Effector CD8-positive, alpha-beta T cell (primary cell): ENCODE results near the gene KRT15.

Experiments
- DNase-seq: peaks from one replicate; lab custom pipeline; 2025; lab: John Stamatoyannopoulos, UW
- total RNA-seq, 4 experiments: gene quantifications; one replicate each; lab custom pipeline; 2026; lab: John Stamatoyannopoulos, UW

KRT15 gene
- total RNA-seq, result 0 to 0.54 (median 0.09) reads per million in 4 experiments

GRCh38 chr17:41518789-41519449, at the start of gene KRT15:
KRT15 (minus strand) TSS chr17:41518890; CDS start chr17:41518827, 63 bp downstream.
- no peak for DNase-seq

DNA sequence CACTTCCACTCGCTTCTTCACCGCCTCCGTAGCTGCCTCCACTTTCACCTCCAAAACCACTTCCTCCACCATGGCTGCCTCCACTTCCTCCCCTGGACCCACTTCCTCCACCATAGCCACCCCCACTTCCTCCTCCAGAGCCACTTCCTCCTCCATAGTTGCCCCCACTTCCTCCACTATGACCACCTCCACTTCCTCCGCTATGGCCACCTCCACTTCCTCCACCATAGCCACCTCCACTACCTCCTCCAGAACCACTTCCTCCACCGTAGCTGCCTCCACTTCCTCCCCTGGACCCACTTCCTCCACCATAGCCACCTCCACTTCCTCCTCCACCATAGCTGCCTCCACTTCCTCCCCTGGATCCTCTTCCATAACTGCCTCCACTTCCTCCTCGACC, 48.6 kb upstream of the KRT15 start:
- DNase-seq, result no peak

DNA sequence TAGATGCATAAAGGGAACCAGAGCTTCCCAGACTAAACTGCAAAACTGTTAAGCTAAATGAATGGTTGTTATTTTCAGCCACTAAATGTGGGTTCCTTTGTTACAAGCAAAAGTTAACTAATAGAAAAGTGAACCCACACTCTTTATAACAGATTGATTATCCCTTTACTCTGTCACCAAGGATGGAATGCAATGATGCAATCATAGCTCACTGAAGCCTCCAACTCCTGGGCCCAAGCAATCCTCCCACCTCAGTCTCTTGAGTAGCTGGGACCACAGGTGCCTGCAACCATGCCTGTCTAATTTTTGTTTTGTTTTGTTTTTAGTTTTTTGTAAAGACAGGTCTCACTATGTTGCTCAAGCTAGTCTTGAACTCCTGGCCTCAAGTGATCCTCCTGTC, 46.6 kb upstream of the KRT15 start:
- no peak for DNase-seq

DNA sequence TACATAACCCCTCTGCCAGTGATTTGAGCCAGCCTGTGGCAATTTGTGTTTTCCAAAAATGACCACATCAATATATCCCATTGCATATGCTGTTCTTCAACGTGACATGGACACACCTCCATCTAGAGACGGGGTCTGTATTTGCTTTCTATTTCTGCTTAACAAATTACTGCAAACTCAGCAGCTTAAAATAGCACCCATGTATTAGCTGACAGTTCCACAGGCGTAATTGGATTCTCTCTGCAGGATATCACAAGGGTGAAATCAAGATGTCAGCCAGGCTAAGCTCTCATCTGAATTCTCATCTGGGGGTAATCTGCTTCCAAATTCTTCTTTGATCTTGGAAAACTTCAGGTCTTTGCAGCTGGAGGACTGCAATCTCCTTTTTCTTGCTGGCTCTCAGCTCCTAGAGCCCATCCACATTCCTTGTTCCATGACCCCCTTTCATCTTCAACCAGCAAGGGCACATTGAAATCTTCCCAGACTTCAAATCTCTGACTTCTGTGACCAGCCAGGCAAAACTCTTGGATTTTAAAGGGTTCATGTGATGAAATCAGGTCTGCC, 45.0 kb upstream of the KRT15 start:
- DNase-seq, result no peak

DNA sequence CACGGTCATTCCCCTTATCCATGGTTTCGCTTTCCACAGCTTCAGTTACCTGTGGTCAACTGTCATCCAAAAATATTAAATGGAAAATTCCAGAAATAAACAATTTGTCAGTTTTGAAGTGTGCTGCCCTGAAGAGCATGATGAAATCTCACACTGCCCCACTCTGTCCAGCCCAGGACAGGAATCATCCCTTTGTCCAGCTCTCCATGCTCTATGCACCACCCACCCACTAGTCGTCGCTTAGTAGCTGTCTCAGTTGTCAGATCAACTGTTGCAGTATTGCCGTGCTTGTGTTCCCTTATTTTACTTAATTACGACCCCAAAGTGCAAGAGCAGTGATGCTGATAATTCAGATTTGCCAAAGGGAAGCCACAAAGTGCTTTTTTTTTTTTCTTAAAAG, 42.9 kb upstream of the KRT15 start:
- no peak for DNase-seq

DNA sequence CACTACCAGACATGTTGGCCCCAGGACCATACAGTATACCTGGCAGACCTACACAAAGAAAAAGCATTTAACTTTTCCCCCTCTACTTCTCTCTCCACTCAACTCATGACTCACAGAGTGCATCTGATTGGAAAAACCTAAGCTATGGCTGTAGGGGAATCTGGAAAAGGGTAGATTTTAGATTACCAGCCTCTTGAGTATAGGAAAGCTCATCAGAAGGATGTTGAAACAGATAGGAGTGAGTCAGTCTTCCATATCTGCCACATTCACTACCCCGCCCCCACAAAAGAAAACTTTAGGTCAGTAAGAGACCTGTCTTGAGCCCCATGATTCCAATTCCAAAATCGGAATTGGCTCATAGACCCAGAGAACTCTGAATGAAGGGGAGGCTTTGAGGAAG, 40.9 kb upstream of the KRT15 start:
- DNase-seq, result no peak

- no peak for DNase-seq
Measured at GRCh38 chr17:41556931-41557330, 38.2 kb upstream of the KRT15 start.

DNA sequence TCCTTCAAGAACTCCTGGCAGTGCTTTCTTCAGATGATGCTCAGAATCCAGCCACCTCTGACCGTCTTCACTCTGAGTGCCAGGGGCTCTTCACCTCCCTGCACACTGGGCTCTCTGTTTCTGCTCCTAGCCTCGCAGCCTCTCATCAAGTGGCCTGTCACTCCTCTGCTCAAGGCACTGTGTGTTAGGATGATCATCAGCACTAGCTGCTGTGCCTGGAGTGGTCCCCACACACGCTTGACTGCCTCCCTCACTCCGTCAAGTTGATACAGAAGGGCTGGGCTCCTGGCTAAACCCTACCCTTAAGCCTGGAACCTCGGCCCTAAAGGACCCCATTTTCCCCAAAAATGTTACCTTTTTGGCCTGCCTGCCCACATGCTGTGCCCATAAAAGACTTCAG, 37.6 kb upstream of the KRT15 start:
- no peak for DNase-seq

GRCh38 chr17:41555105-41555887, 36.6 kb upstream of the KRT15 start:
- DNase-seq, result no peak

- no peak for DNase-seq
Measured at GRCh38 chr17:41553987-41554680, 35.4 kb upstream of the KRT15 start.

DNA sequence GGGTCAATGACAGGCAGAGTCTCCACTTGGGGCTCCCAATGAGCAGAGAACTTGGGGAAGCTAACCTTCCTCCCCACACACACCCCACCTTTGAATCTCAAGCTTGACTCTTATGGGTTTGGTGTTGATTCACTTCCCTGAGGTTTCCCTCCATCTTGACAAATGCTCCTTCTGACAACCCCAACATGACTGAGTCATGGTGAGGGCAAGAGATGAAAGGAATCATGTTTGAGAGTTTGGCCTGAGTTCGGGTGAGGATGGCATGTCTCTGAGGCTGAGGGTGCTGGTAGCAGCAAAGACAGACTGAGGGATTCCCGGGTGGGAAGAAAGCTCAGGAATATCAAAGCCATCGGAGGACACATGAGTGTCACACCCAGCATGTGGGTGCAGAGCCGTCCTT, 34.5 kb upstream of the KRT15 start:
- DNase-seq, result no peak

DNA sequence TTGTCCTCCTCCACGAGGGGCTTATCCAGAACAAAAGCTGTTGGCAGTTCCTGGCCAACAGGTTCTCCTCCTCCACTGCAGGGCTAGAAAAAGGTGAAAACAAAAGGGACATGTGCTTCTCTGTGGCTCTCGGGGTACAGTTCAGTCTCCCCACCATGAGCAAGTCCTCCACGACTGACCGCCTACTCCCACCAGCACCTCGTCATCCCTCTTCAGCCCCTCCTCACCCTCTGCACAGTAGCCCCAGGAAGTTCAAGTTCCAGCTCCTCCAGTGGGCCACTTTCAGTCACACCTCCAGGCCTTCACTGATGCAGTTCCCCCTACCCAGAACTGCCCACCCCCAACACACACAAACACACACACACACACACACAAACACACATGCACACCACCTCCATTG, 33.8 kb upstream of the KRT15 start:
- no peak for DNase-seq

DNA sequence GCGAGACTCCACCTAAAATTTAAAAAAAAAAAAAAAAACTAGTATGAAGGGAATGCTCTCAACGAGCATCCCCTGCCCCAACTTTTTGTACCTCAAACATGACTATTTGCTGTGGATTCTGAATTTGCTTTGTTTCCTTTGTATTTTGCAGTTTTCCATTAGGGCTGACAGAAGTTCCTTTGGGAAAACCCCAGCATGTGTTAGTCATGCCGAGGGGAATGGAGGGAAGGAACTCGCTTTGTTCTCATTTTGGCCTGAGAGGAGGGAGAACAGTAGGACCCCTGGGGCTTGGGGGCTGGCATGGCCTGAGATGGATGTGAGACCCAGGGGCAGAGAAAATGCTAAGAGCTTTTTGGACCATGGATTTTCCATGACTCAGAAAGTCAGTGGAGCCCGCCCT, 32.7 kb upstream of the KRT15 start:
- no peak for DNase-seq

DNA sequence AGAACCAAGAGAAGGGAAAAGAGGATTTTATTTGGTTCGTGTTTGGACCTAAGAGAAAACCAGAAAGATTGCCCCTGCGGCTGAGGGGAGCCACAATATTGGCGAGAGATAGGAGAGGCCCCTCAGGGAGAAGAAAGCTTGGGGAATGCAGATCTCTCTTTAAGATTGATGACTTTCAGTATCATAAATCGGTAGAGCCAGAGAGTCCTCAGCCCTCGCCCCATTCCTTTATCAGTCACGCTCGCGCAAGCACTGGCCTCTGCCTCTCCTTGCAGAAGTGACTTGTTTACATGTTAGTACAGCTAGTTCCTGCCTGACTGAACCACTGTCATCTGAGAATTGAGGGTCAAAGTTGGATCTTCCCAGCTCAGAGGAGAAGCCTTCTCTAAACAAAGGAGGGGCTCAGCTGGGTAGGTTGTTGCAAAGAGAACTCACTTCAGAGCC, 30.9 kb upstream of the KRT15 start:
- no peak for DNase-seq

DNA sequence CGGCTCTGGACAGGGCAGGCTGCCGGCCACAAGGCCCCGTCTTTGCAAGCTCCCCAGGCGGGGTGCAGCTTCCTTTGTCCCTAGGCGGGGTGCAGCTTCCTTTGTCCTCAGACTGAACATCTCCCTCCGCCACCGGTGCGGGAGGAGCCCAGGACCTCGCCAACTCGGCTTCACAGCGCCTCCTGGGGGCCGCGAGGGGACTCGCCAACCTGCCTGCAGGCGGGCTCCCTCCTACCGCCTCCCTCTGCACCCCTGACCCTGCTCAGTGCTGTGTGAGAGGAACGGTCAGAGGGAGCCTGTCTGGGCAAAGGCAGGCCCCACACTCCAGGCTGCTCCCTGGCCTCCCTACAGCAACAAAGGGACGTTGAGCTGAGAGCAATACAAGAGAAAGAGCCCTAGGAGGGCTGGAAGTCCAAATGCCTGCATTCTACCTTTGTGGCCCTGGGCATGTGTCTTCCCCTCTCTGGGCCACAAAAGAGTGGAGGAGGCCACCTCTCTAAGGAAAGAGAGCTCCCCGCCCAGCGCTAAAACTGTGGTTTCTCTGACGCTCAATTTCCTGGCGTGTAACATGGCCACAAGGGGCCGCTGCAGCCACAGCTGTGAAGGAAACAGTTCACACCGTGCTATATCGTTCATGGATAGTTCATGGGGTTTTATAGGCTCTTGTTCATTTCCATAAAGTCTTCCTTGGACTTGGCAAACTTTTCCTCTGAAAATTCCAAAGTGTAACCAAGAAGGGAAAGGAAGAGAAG, 30.3 kb upstream of the KRT15 start:
- DNase-seq, result peak; percentile 70

- no peak for DNase-seq
Measured at GRCh38 chr17:41547921-41548843, 29.5 kb upstream of the KRT15 start.

DNA sequence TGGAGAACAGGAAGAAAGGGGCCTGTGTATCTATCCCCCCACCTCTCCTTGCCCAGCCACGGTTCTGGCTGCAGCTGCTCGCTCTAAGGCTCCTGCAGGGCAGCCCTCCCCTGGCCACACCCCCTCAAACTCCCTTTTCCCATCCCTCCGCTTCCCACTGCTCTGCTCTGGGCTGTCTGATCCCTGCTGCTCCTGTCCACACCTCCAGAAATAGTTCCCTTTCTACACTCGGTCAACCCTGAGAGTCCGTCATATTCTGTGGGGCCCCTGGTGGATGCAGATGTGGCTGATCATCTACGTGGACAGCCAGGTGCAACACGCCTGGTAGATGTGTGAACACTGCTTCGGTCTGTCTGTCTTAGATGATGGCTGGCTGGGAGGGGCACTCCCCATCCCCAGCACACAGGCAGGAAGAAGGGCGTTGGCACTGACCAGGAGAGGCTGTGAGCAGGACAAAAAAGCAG, 28.7 kb upstream of the KRT15 start:
- no peak for DNase-seq

- DNase-seq, result no peak
Measured at GRCh38 chr17:41546819-41547218, 28.1 kb upstream of the KRT15 start.

DNA sequence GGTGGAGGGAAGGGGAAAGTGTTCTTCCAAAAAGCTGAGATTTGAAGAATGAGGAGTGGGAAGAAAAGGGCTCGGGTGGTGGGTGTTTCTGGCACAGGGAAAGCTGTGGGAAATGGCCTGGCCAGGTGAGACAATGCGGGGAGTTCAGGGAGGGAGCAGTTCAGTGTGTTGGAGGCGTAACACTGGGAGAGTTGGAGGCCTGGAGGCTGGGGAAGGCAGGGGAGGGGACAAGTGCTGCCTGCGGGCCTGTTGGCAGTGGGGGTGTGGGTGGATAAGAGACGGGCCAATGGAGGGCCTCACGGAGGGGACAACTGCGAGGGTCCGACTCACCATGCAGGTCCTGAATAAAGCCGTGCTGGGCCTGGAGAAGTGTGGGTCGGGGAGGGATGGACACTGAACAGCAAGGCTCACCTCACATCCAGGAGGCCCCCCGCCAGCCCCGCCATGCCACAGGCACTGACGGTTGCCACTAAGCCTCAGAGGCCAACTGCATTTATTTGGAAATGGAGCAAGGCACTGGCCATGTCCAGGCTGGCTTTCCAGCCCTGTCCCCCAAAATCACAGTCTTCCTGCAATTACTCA, 27.2 kb upstream of the KRT15 start:
- no peak for DNase-seq

DNA sequence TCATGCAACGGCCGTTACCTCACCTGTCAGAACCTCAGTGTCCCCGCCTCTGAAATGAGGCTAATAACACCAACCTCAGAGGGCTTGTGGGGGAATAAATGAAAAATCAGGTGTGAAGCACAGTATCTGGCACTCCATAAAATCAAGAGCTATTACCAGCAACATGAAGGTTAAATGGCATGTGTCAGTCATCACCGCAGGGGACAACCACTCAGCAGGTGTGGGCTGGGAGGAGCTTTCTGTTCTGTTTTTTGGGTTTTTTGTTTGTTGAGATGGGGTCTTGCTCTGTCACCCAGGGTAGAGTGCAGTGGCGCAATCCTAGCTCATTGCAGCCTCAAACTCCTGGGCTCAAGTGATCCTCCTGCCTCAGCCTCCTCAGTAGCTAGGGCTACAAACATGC, 26.2 kb upstream of the KRT15 start:
- DNase-seq, result no peak
